Kidney (tissue), 14 donors: ENCODE results near the gene HSFX3. TPM values are rescaled to one million over a fixed set of nuclear protein-coding genes. Genes with fewer than 3 reads are reported as not detected.

ENCODE experiments used
- DNase-seq, 5 donors: peaks; one replicate each; pipeline ENCODE4 v3.0.0-alpha.2; 2013 to 2020
- FAIRE-seq: peaks from 2 replicates; lab custom pipeline; 2012; peaks lifted over from hg19 to GRCh38; lab: Jason Lieb, UNC
- H3K27ac ChIP-seq, 2 donors: one replicate each; pipeline ENCODE4 v1.7.0; 2013; ENCODE audit warnings: low read depth in 2 of 2, low read length in 2 of 2, inconsistent platforms in 1 of 2
- H3K27me3 ChIP-seq: one replicate; pipeline ENCODE4 v1.7.1; 2013; ENCODE audit warnings: low read length, inconsistent platforms; ENCODE audit not compliant: control insufficient read depth, insufficient read depth
- H3K36me3 ChIP-seq, 3 donors: one replicate each; pipeline versions ENCODE4 v1.7.0 to v1.7.1; 2013; ENCODE audit warnings: low read length in 3 of 3, control low read depth in 1 of 3, inconsistent platforms in 1 of 3; ENCODE audit not compliant: insufficient read depth in 3 of 3, control insufficient read depth in 2 of 3
- H3K4me1 ChIP-seq, 3 donors: one replicate each; pipeline versions ENCODE4 v1.7.0 to v1.7.1; 2013; ENCODE audit warnings: low read length in 3 of 3, inconsistent platforms in 1 of 3, low read depth in 1 of 3; ENCODE audit not compliant: control insufficient read depth in 2 of 3, insufficient read depth in 2 of 3
- H3K4me3 ChIP-seq, 3 donors: one replicate each; pipeline versions ENCODE4 v1.7.0 to v1.8.1; 2013; ENCODE audit warnings: low read length in 3 of 3, control low read depth in 1 of 3, inconsistent platforms in 1 of 3
- H3K9ac ChIP-seq, 3 donors: one replicate each; pipeline versions ENCODE4 v1.7.0 to v1.7.1; 2013; ENCODE audit warnings: low read length in 3 of 3, control low read depth in 1 of 3, inconsistent platforms in 1 of 3
- H3K9me3 ChIP-seq, 3 donors: one replicate each; pipeline versions ENCODE4 v1.7.0 to v1.7.1; 2013; ENCODE audit warnings: low read length in 3 of 3, control low read depth in 1 of 3, inconsistent platforms in 1 of 3; ENCODE audit not compliant: control insufficient read depth in 2 of 3, insufficient read depth in 1 of 3
- CTCF ChIP-seq: IDR thresholded peaks from 3 replicates; pipeline ENCODE4 v1.5.1; 2012; ENCODE audit warnings: mild to moderate bottlenecking, moderate library complexity, borderline replicate concordance; ENCODE audit not compliant: insufficient read depth; ENCODE audit errors: extremely low read depth
- intact Hi-C: fragments of 100-400 bp; cut with DNase I; formaldehyde crosslinking; loops from one replicate; pipeline ENCODE4 v1.11.1; 2022
- polyA plus RNA-seq: library from polyadenylated mRNA; stranded (reverse); fragments of 350-450 nt; fragmentation: Illumina TruSeq; extraction: RNeasy Lipid Tissue Mini Kit (QIAGEN cat#74804); gene quantifications from one replicate; pipeline ENCODE4 v1.2.3, GENCODE V29; 2014; ENCODE audit warnings: low read depth, low replicate concordance; ENCODE audit not compliant: insufficient read depth
- total RNA-seq: library from RNA; stranded (reverse); fragmentation: NEBNext Ultra II Directional; extraction: Animal tissue kit (Norgen Biotek cat#: 25700); gene quantifications from one replicate; pipeline ENCODE4 v1.2.1, GENCODE V29; 2021
- donor health status: control.
- donor health status: control.
- donor health status: control.
- donor health status: control.
- donor health status: control.
- donor health status: DM: yes; HTN: yes; CAD: no.
- donor health status: Normal renal cell carcinoma (clear cell type).

HSFX3 gene
- total and polyA plus RNA-seq, 2 donors from 2014 or later = not detected

- FAIRE-seq (no peak), DNase-seq (peak in 4 of 5 donors; percentile 49 to 59 (median 56))
- no peaks in the 10 kb centered on the region for H3K36me3 ChIP-seq
- intact Hi-C loops = no loop called here
- peak; percentile 37 for TF ChIP-seq CTCF
- H3K9me3 ChIP-seq = no peaks in the 10 kb centered on the region
- no peak overlapping the region for H3K4me3 ChIP-seq
- no peak overlapping the region for H3K9ac ChIP-seq
- no peak overlapping the region for H3K27ac ChIP-seq
- H3K27me3 ChIP-seq = no peaks in the 10 kb centered on the region
- H3K4me1 ChIP-seq = no peaks in the 10 kb centered on the region
These were observed 37.4 kb downstream of the HSFX3 start for GRCh38 chrX:149512225-149512885.

GRCh38 chrX:149511081-149511480, 38.6 kb downstream of the HSFX3 start:
- no peak overlapping the region for H3K9ac ChIP-seq

GRCh38 chrX:149510386-149510785, 39.3 kb downstream of the HSFX3 start:
- intact Hi-C loops = no loop called here
- Histone ChIP-seq H3K4me3 (no peak overlapping the region), H3K9me3 (no peaks in the 10 kb centered on the region), H3K4me1 (no peaks in the 10 kb centered on the region), H3K27ac (no peak overlapping the region), H3K9ac (no peak overlapping the region), H3K27me3 (no peaks in the 10 kb centered on the region), H3K36me3 (no peaks in the 10 kb centered on the region)
- DNase-seq (peak in 2 of 5 donors; percentile 20 to 26), FAIRE-seq (no peak)
- no peak for TF ChIP-seq CTCF

More at GRCh38 chrX:149511081-149511480, 38.6 kb downstream of the HSFX3 start:
- H3K27ac ChIP-seq = no peak overlapping the region
- no peak for TF ChIP-seq CTCF
- H3K36me3 ChIP-seq = no peaks in the 10 kb centered on the region
- no peaks in the 10 kb centered on the region for H3K9me3 ChIP-seq
- intact Hi-C loops = no loop called here
- no peaks in the 10 kb centered on the region for H3K27me3 ChIP-seq
- DNase-seq = peak in 1 of 5 donors; percentile 6
- H3K4me1 ChIP-seq = no peaks in the 10 kb centered on the region
- no peak overlapping the region for H3K4me3 ChIP-seq
- no peak for FAIRE-seq
